K562 (cell line): Measurements from ENCODE around the gene ATXN8OS. TPM values are rescaled to one million over a fixed set of nuclear protein-coding genes. Genes with fewer than 3 reads are reported as not detected.

Source experiments
- ATAC-seq: fragments of 200-7000 bp; cut with Tn5 transposase; 3 replicates; pipeline ENCODE4 v1.9.1; 2020; ENCODE audit warnings: moderate library complexity
- BruUV-seq: library from RNA; stranded (reverse); fragments of 400-500 nt; replicated peaks from 2 replicates; lab custom pipeline; 2021; lab: Mats Ljungman, UMichigan
- CTCF ChIA-PET: fragments of 300-600 bp; formaldehyde crosslinking; extraction: SDS; loops from one replicate; lab custom pipeline; 2021; ENCODE audit warnings: low intra/inter-chr PET ratio; lab: Yijun Ruan, JAX
- POLR2A ChIA-PET: fragments of 300-600, 350-650 bp; sonication (Branson Sonifier 250); formaldehyde crosslinking; extraction: SDS; loops from one replicate; lab custom pipeline; 2021; ENCODE audit warnings: antibody characterized with exemption, inconsistent platforms; lab: Yijun Ruan, JAX
- DNase-seq, 4 experiments: peaks; one replicate each; pipeline versions ENCODE4 v3.0.0 to v3.0.0-alpha.2; 2011 to 2018; ENCODE audit warnings: low spot score in 3 of 4, mixed read lengths in 3 of 4; ENCODE audit errors: extremely low read depth in 1 of 4
- FAIRE-seq: peaks from 2 replicates; lab custom pipeline; 2011; peaks lifted over from hg19 to GRCh38; lab: Jason Lieb, UNC
- H2AFZ ChIP-seq: 2 replicates; pipeline ENCODE4 v1.6.0; 2011; ENCODE audit warnings: low read depth, low read length, control low read depth, inconsistent platforms
- H3K27ac ChIP-seq: fragments of 200-600 bp; 3 replicates; pipeline ENCODE4 v1.8.0; 2011; ENCODE audit warnings: low read depth, mild to moderate bottlenecking, control low read depth, inconsistent platforms, low read length, moderate library complexity, mixed read lengths; ENCODE audit errors: extremely low read depth
- H3K27me3 ChIP-seq, 2 experiments: fragments of 300-600 bp in 1 of 2; 2 replicates in 1 of 2; 3 replicates in 1 of 2; pipeline versions ENCODE4 v1.6.0 to v1.8.0; 2011; ENCODE audit warnings: inconsistent platforms in 2 of 2, low read length in 2 of 2, mild to moderate bottlenecking in 1 of 2, mixed read lengths in 1 of 2, moderate library complexity in 1 of 2; ENCODE audit not compliant: control insufficient read depth in 2 of 2, insufficient read depth in 2 of 2
- H3K36me3 ChIP-seq: fragments of 300-600 bp; 3 replicates; pipeline ENCODE4 v1.8.0; 2011; ENCODE audit warnings: mild to moderate bottlenecking, low read length, inconsistent platforms; ENCODE audit not compliant: control insufficient read depth, insufficient read depth
- H3K4me1 ChIP-seq, 2 experiments: fragments of 200-600 bp in 1 of 2; replicated peaks in 1 of 2; 2 replicates in 1 of 2; 3 replicates in 1 of 2; pipeline versions ENCODE4 v1.5.1 to v1.8.0; 2011; ENCODE audit warnings: inconsistent platforms in 2 of 2, low read length in 2 of 2, mild to moderate bottlenecking in 1 of 2, mixed read lengths in 1 of 2, moderate library complexity in 1 of 2; ENCODE audit not compliant: control insufficient read depth in 2 of 2, insufficient read depth in 2 of 2
- H3K4me2 ChIP-seq: 2 replicates; pipeline ENCODE4 v1.6.1; 2011; ENCODE audit warnings: low read length, control low read depth, inconsistent platforms, mixed read lengths; ENCODE audit not compliant: insufficient read depth
- H3K4me3 ChIP-seq: fragments of 200-600 bp; sonication (generic), shearing (Covaris generic); 2 replicates; pipeline ENCODE4 v1.5.1; 2016; ENCODE audit warnings: control low read depth, inconsistent platforms
- H3K79me2 ChIP-seq: fragments of 200-600 bp; 3 replicates; pipeline ENCODE4 v1.8.0; 2011; ENCODE audit warnings: low read length, inconsistent platforms; ENCODE audit not compliant: control insufficient read depth, insufficient read depth
- H3K9ac ChIP-seq, 2 experiments: 2 replicates each; pipeline versions ENCODE4 v1.6.0 to v1.6.1; 2011; ENCODE audit warnings: low read depth in 2 of 2, low read length in 2 of 2, control low read depth in 1 of 2, inconsistent platforms in 1 of 2, mild to moderate bottlenecking in 1 of 2, mixed read lengths in 1 of 2; ENCODE audit not compliant: insufficient read depth in 1 of 2
- H3K9me1 ChIP-seq: one replicate; pipeline ENCODE4 v1.6.0; 2011; ENCODE audit warnings: inconsistent platforms, mild to moderate bottlenecking, low read length, moderate library complexity; ENCODE audit not compliant: control insufficient read depth, insufficient read depth
- H3K9me3 ChIP-seq: replicated peaks from 2 replicates; pipeline ENCODE4 v1.5.1; 2011; ENCODE audit warnings: low read depth, low read length, inconsistent platforms; ENCODE audit not compliant: control insufficient read depth, insufficient read depth
- H4K20me1 ChIP-seq: replicated peaks from 2 replicates; pipeline ENCODE4 v1.6.1; 2011; ENCODE audit warnings: low read length, inconsistent platforms, mixed read lengths; ENCODE audit not compliant: control insufficient read depth, insufficient read depth
- ID3 ChIP-seq, 2 experiments: fragments of 250-450 bp in 1 of 2; fragments of 450-650 bp in 1 of 2; sonication (Bioruptor Pico) in 1 of 2; IDR thresholded peaks; 2 replicates each; pipeline versions ENCODE4 v1.6.1 to v1.8.0; 2016 to 2021; ENCODE audit warnings: mild to moderate bottlenecking in 2 of 2, moderate library complexity in 2 of 2, missing compliant biosample characterization in 1 of 2, missing genetic modification characterization in 1 of 2
- MAFG ChIP-seq: fragments of 450-650 bp; conservative IDR thresholded peaks from 2 replicates; pipeline ENCODE4 v1.6.1; 2016; ENCODE audit warnings: missing genetic modification characterization, missing compliant biosample characterization
- NUFIP1 ChIP-seq: fragments of 450-650 bp; IDR thresholded peaks from 2 replicates; pipeline ENCODE4 v1.6.1; 2018; ENCODE audit not compliant: partially characterized antibody
- ZBTB26 ChIP-seq: fragments of 450-650 bp; formaldehyde crosslinking; IDR thresholded peaks from 2 replicates; pipeline ENCODE4 v1.4.0; 2022; ENCODE audit warnings: missing genetic modification characterization
- ZNF778 ChIP-seq: fragments of 450-650 bp; formaldehyde crosslinking; IDR thresholded peaks from 2 replicates; pipeline ENCODE4 v1.4.0; 2020; ENCODE audit warnings: mild to moderate bottlenecking, moderate library complexity
- WGBS: fragments of 100-300 bp; shearing (Covaris generic); methylation state at CpG from one replicate; pipeline ENCODE4 v1.1.6; 2016; ENCODE audit warnings: low coverage, mixed read lengths; ENCODE audit not compliant: insufficient coverage; ENCODE audit errors: missing lambda C conversion rate; 5-methylcytosine and 5-hydroxymethylcytosine counted together
- in situ Hi-C: fragments of 300-500 bp; cut with MboI; formaldehyde crosslinking; loops from 4 replicates; pipeline ENCODE4 v1.15.0; 2018; ENCODE audit warnings: inconsistent platforms, mixed read lengths
- intact Hi-C: fragments of 100-400 bp; cut with micrococcal nuclease; formaldehyde crosslinking; loops from 2 replicates; pipeline ENCODE4 v1.14.2; 2022
- polyA plus RNA-seq, 8 experiments: library from polyadenylated mRNA; depleted of rRNA in 4 of 8; stranded (reverse) in 5 of 8; unstranded in 3 of 8; fragments of >200 nt; fragmentation: Nextera tagmentation in 2 of 8; fragmentation: Illumina TruSeq in 1 of 8; extraction: Ambion mirVana in 2 of 8; extraction: Trizol in 1 of 8; gene quantifications; 2 replicates each; pipeline versions ENCODE4 v1.2.1 to v1.2.3, GENCODE V29; 2011 to 2014; ENCODE audit warnings: inconsistent platforms in 1 of 8, missing spikeins in 1 of 8
- total RNA-seq, 7 experiments: library from RNA; depleted of rRNA in 6 of 7; stranded (reverse); fragments of >200 nt in 6 of 7; fragmentation: Illumina TruSeq in 2 of 7; extraction: Trizol in 2 of 7; gene quantifications; 2 replicates each; pipeline versions ENCODE4 v1.2.1 to v1.2.3, GENCODE V29; 2011 to 2021; ENCODE audit warnings: low replicate concordance in 1 of 7
- TF ChIP-seq, protein P1 (sequence below): sonication (generic); formaldehyde crosslinking; IDR thresholded peaks from 2 replicates; pipeline ENCODE4 v1.8.1; 2023; ENCODE audit warnings: mild to moderate bottlenecking, missing genetic modification reagents, moderate library complexity
- TF ChIP-seq, protein P2 (sequence below): fragments of 450-650 bp; IDR thresholded peaks from 2 replicates; pipeline ENCODE4 v1.6.1; 2016; ENCODE audit warnings: mild to moderate bottlenecking, moderate library complexity

The ATXN8OS gene
- total and polyA plus RNA-seq, 9 of the 15 experiments (the other 6 are each of a cell fraction or from before 2014, with no cell fraction given), result not detected

GRCh38 chr13:70107125-70107497 is 515 bp upstream of the ATXN8OS start:
- H3K4me2 ChIP-seq, result no peak overlapping the region
- no peak overlapping the region for H3K27ac ChIP-seq
- H3K9ac ChIP-seq, result no peak overlapping the region
- intact Hi-C loops (no loop called here), in situ Hi-C loops (no loop called here)
- ChIA-PET POLR2A (no interaction called here), CTCF (no interaction called here)
- no peaks in the 10 kb centered on the region for H3K79me2 ChIP-seq
- H4K20me1 ChIP-seq, result no peaks in the 10 kb centered on the region
- DNase-seq (no peak), FAIRE-seq (no peak), ATAC-seq (no peak)
- WGBS, result 4% methylated on average over 6 of the region's 9 CpGs
- H3K9me3 ChIP-seq, result no peaks in the 10 kb centered on the region
- no peak overlapping the region for H3K4me3 ChIP-seq
- H2AFZ ChIP-seq, result no peak overlapping the region
- no peaks in the 10 kb centered on the region for H3K4me1 ChIP-seq
- no peaks in the 10 kb centered on the region for H3K9me1 ChIP-seq
- no peaks in the 10 kb centered on the region for H3K27me3 ChIP-seq
- H3K36me3 ChIP-seq, result no peaks in the 10 kb centered on the region
- BruUV-seq, result no TSS peak
- TF ChIP-seq NUFIP1, result no peak
- no peak for TF ChIP-seq ID3 (CRISPR knock-in tag; IDR thresholded peaks at IDR 0.05)
- TF ChIP-seq ID3 (tag; IDR thresholded peaks at IDR 0.05), result no peak
- TF ChIP-seq MAFG, result no peak
- no peak for TF ChIP-seq ZBTB26 (CRISPR knock-in tag)
- TF ChIP-seq, protein P1, sequence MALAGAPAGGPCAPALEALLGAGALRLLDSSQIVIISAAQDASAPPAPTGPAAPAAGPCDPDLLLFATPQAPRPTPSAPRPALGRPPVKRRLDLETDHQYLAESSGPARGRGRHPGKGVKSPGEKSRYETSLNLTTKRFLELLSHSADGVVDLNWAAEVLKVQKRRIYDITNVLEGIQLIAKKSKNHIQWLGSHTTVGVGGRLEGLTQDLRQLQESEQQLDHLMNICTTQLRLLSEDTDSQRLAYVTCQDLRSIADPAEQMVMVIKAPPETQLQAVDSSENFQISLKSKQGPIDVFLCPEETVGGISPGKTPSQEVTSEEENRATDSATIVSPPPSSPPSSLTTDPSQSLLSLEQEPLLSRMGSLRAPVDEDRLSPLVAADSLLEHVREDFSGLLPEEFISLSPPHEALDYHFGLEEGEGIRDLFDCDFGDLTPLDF (CRISPR knock-in tag), result no peak
- TF ChIP-seq, protein P2, sequence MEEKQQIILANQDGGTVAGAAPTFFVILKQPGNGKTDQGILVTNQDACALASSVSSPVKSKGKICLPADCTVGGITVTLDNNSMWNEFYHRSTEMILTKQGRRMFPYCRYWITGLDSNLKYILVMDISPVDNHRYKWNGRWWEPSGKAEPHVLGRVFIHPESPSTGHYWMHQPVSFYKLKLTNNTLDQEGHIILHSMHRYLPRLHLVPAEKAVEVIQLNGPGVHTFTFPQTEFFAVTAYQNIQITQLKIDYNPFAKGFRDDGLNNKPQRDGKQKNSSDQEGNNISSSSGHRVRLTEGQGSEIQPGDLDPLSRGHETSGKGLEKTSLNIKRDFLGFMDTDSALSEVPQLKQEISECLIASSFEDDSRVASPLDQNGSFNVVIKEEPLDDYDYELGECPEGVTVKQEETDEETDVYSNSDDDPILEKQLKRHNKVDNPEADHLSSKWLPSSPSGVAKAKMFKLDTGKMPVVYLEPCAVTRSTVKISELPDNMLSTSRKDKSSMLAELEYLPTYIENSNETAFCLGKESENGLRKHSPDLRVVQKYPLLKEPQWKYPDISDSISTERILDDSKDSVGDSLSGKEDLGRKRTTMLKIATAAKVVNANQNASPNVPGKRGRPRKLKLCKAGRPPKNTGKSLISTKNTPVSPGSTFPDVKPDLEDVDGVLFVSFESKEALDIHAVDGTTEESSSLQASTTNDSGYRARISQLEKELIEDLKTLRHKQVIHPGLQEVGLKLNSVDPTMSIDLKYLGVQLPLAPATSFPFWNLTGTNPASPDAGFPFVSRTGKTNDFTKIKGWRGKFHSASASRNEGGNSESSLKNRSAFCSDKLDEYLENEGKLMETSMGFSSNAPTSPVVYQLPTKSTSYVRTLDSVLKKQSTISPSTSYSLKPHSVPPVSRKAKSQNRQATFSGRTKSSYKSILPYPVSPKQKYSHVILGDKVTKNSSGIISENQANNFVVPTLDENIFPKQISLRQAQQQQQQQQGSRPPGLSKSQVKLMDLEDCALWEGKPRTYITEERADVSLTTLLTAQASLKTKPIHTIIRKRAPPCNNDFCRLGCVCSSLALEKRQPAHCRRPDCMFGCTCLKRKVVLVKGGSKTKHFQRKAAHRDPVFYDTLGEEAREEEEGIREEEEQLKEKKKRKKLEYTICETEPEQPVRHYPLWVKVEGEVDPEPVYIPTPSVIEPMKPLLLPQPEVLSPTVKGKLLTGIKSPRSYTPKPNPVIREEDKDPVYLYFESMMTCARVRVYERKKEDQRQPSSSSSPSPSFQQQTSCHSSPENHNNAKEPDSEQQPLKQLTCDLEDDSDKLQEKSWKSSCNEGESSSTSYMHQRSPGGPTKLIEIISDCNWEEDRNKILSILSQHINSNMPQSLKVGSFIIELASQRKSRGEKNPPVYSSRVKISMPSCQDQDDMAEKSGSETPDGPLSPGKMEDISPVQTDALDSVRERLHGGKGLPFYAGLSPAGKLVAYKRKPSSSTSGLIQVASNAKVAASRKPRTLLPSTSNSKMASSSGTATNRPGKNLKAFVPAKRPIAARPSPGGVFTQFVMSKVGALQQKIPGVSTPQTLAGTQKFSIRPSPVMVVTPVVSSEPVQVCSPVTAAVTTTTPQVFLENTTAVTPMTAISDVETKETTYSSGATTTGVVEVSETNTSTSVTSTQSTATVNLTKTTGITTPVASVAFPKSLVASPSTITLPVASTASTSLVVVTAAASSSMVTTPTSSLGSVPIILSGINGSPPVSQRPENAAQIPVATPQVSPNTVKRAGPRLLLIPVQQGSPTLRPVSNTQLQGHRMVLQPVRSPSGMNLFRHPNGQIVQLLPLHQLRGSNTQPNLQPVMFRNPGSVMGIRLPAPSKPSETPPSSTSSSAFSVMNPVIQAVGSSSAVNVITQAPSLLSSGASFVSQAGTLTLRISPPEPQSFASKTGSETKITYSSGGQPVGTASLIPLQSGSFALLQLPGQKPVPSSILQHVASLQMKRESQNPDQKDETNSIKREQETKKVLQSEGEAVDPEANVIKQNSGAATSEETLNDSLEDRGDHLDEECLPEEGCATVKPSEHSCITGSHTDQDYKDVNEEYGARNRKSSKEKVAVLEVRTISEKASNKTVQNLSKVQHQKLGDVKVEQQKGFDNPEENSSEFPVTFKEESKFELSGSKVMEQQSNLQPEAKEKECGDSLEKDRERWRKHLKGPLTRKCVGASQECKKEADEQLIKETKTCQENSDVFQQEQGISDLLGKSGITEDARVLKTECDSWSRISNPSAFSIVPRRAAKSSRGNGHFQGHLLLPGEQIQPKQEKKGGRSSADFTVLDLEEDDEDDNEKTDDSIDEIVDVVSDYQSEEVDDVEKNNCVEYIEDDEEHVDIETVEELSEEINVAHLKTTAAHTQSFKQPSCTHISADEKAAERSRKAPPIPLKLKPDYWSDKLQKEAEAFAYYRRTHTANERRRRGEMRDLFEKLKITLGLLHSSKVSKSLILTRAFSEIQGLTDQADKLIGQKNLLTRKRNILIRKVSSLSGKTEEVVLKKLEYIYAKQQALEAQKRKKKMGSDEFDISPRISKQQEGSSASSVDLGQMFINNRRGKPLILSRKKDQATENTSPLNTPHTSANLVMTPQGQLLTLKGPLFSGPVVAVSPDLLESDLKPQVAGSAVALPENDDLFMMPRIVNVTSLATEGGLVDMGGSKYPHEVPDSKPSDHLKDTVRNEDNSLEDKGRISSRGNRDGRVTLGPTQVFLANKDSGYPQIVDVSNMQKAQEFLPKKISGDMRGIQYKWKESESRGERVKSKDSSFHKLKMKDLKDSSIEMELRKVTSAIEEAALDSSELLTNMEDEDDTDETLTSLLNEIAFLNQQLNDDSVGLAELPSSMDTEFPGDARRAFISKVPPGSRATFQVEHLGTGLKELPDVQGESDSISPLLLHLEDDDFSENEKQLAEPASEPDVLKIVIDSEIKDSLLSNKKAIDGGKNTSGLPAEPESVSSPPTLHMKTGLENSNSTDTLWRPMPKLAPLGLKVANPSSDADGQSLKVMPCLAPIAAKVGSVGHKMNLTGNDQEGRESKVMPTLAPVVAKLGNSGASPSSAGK, result no peak
- TF ChIP-seq ZNF778 (CRISPR knock-in tag), result no peak
